Smooth muscle cell (in vitro differentiated cells): Measurements from ENCODE around the gene TRHDE. TPM values are rescaled to one million over a fixed set of nuclear protein-coding genes. Genes with fewer than 3 reads are reported as not detected.

Experiments
- DNase-seq: peaks from one replicate; lab custom pipeline; 2025; ENCODE audit not compliant: unreplicated experiment; lab: John Stamatoyannopoulos, UW
- H2AFZ ChIP-seq: fragments of 200-600 bp; sonication (generic); 2 replicates; pipeline ENCODE4 v1.6.0; 2016; ENCODE audit warnings: antibody characterized with exemption, low read depth, mild to moderate bottlenecking
- H3F3A ChIP-seq: fragments of 200-600 bp; sonication (generic); 2 replicates; pipeline ENCODE4 v1.6.0; 2017; ENCODE audit warnings: antibody characterized with exemption, low read depth
- H3K27ac ChIP-seq: fragments of 200-600 bp; sonication (generic); 2 replicates; pipeline ENCODE4 v1.5.1; 2016; ENCODE audit warnings: low read depth, mild to moderate bottlenecking
- H3K27me3 ChIP-seq: fragments of 200-600 bp; sonication (generic); 2 replicates; pipeline ENCODE4 v1.6.1; 2016; ENCODE audit warnings: low read depth, mild to moderate bottlenecking
- H3K36me3 ChIP-seq: fragments of 200-600 bp; sonication (generic); 2 replicates; pipeline ENCODE4 v1.5.1; 2016; ENCODE audit warnings: low read depth
- H3K4me1 ChIP-seq: fragments of 200-600 bp; sonication (generic); 2 replicates; pipeline ENCODE4 v1.5.1; 2016; ENCODE audit warnings: low read depth
- H3K4me2 ChIP-seq: fragments of 200-600 bp; sonication (generic); 2 replicates; pipeline ENCODE4 v1.6.0; 2016; ENCODE audit warnings: mild to moderate bottlenecking
- H3K4me3 ChIP-seq: fragments of 200-600 bp; sonication (generic); 2 replicates; pipeline ENCODE4 v1.5.1; 2016; ENCODE audit warnings: mild to moderate bottlenecking
- H3K79me2 ChIP-seq: fragments of 200-600 bp; sonication (generic); 2 replicates; pipeline ENCODE4 v1.6.0; 2016; ENCODE audit warnings: low read depth, mild to moderate bottlenecking
- H3K9ac ChIP-seq: fragments of 200-600 bp; sonication (generic); 2 replicates; pipeline ENCODE4 v1.6.0; 2016; ENCODE audit warnings: low read depth
- H3K9me3 ChIP-seq: fragments of 200-600 bp; sonication (generic); replicated peaks from 2 replicates; pipeline ENCODE4 v1.5.1; 2016; ENCODE audit warnings: low read depth
- H4K20me1 ChIP-seq: fragments of 200-600 bp; sonication (generic); 2 replicates; pipeline ENCODE4 v1.6.0; 2016; ENCODE audit warnings: low read depth
- CTCF ChIP-seq: fragments of 200-600 bp; sonication (generic); IDR thresholded peaks from 2 replicates; pipeline ENCODE4 v1.5.1; 2017; ENCODE audit warnings: borderline replicate concordance, mild to moderate bottlenecking, antibody characterized with exemption; ENCODE audit not compliant: insufficient read depth, poor library complexity, severe bottlenecking
- WGBS: methylation state at CpG from one replicate; pipeline ENCODE4 v1.1.7; 2016; ENCODE audit warnings: low lambda C conversion rate; 5-methylcytosine and 5-hydroxymethylcytosine counted together
- polyA plus RNA-seq: library from polyadenylated mRNA; unstranded; fragments of >200 nt; fragmentation: Nextera tagmentation; extraction: Ambion mirVana; gene quantifications from 2 replicates; pipeline ENCODE4 v1.2.1, GENCODE V29; 2016
- total RNA-seq: library from RNA; depleted of rRNA; stranded (reverse); fragments of >200 nt; gene quantifications from 2 replicates; pipeline ENCODE4 v1.2.3, GENCODE V29; 2014

Gene TRHDE
- total and polyA plus RNA-seq, 2 experiments from 2014 or later, result 0.32 to 0.81 TPM

- H3K79me2 ChIP-seq, result no peaks in the 10 kb centered on the region
- no peak overlapping the region for H2AFZ ChIP-seq
- no peaks in the 10 kb centered on the region for H3K9me3 ChIP-seq
- H3K27ac ChIP-seq, result no peak overlapping the region
- DNase-seq, result no peak
- no peaks in the 10 kb centered on the region for H3F3A ChIP-seq
- peaks cover 11% of the 10 kb centered on the region for H3K4me1 ChIP-seq
- H3K36me3 ChIP-seq, result no peaks in the 10 kb centered on the region
- H3K9ac ChIP-seq, result no peak overlapping the region
- no peaks in the 10 kb centered on the region for H4K20me1 ChIP-seq
- TF ChIP-seq CTCF, result no peak
- H3K27me3 ChIP-seq, result no peaks in the 10 kb centered on the region
- no peak overlapping the region for H3K4me3 ChIP-seq
- no peak overlapping the region for H3K4me2 ChIP-seq
Measured at GRCh38 chr12:72681028-72681427, 408.9 kb downstream of the TRHDE start.

DNA sequence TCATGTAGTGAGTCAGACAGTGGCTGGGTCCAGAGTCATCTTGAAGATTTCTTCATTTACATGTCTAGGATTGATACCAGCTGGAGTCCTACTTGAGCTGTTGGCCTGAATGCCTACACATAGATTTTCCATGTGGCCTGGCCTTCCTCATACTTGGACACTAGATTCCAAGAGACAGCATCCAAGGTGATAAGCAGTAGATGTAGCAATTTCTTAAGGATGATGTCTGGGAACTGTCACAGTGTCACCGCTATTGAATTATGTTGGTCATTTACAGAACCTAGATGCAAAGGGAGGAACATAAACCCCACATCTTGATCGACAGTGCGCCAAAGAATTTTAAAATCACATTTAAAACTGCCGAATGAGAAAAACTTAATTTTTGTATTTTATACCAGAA is 412.3 kb downstream of the TRHDE start:
- no peaks in the 10 kb centered on the region for H3K4me1 ChIP-seq
- H4K20me1 ChIP-seq, result no peaks in the 10 kb centered on the region
- H3K9ac ChIP-seq, result no peak overlapping the region
- no peaks in the 10 kb centered on the region for H3K79me2 ChIP-seq
- no peak overlapping the region for H2AFZ ChIP-seq
- WGBS, result 100% methylated on average over 4 of the region's 4 CpGs
- H3K27me3 ChIP-seq, result no peaks in the 10 kb centered on the region
- no peaks in the 10 kb centered on the region for H3F3A ChIP-seq
- H3K27ac ChIP-seq, result no peak overlapping the region
- H3K4me3 ChIP-seq, result no peak overlapping the region
- TF ChIP-seq CTCF, result no peak
- no peak overlapping the region for H3K4me2 ChIP-seq
- no peaks in the 10 kb centered on the region for H3K36me3 ChIP-seq
- DNase-seq, result no peak
- H3K9me3 ChIP-seq, result no peaks in the 10 kb centered on the region

- DNase-seq, result no peak
- H3K9me3 ChIP-seq, result no peaks in the 10 kb centered on the region
- no peak overlapping the region for H3K27ac ChIP-seq
- no peak overlapping the region for H3K4me2 ChIP-seq
- no peaks in the 10 kb centered on the region for H3K36me3 ChIP-seq
- no peak for TF ChIP-seq CTCF
- no peaks in the 10 kb centered on the region for H3K4me1 ChIP-seq
- H3K27me3 ChIP-seq, result no peaks in the 10 kb centered on the region
- no peak overlapping the region for H3K4me3 ChIP-seq
- WGBS, result 83% methylated on average over 2 of the region's 2 CpGs
- H3F3A ChIP-seq, result no peaks in the 10 kb centered on the region
- H3K9ac ChIP-seq, result no peak overlapping the region
- no peak overlapping the region for H2AFZ ChIP-seq
- H4K20me1 ChIP-seq, result no peaks in the 10 kb centered on the region
- H3K79me2 ChIP-seq, result no peaks in the 10 kb centered on the region
Measured at GRCh38 chr12:72692338-72692737, 420.2 kb downstream of the TRHDE start.

GRCh38 chr12:72694193-72694592 is 422.0 kb downstream of the TRHDE start:
- TF ChIP-seq CTCF, result no peak
- H3K79me2 ChIP-seq, result no peaks in the 10 kb centered on the region
- H2AFZ ChIP-seq, result no peak overlapping the region
- no peaks in the 10 kb centered on the region for H3K36me3 ChIP-seq
- no peaks in the 10 kb centered on the region for H3K9me3 ChIP-seq
- no peak overlapping the region for H3K27ac ChIP-seq
- H4K20me1 ChIP-seq, result no peaks in the 10 kb centered on the region
- H3K9ac ChIP-seq, result no peak overlapping the region
- H3K4me1 ChIP-seq, result no peaks in the 10 kb centered on the region
- H3F3A ChIP-seq, result no peaks in the 10 kb centered on the region
- H3K4me2 ChIP-seq, result no peak overlapping the region
- no peak overlapping the region for H3K4me3 ChIP-seq
- no peaks in the 10 kb centered on the region for H3K27me3 ChIP-seq
- no peak for DNase-seq
